Gastrocnemius medialis (tissue), 4 donors: ENCODE results near the gene LAMA3. TPM values are rescaled to one million over a fixed set of nuclear protein-coding genes. Genes with fewer than 3 reads are reported as not detected.

Experiments used
- ATAC-seq, 2 donors: fragments of 150-250 bp; one replicate each; pipeline ENCODE4 v1.9.1; 2016
- DNase-seq, 2 donors: peaks; one replicate each; pipeline ENCODE4 v3.0.0-alpha.2; 2019
- H3K27ac ChIP-seq, 4 donors: fragments of 200-600 bp; sonication (generic); 1 replicate in 1 of 4; 2 replicates in 3 of 4; pipeline ENCODE4 v1.5.1; 2016 to 2018; ENCODE audit warnings: mild to moderate bottlenecking in 2 of 4, moderate library complexity in 1 of 4
- H3K27me3 ChIP-seq, 3 donors: fragments of 200-600 bp; sonication (generic) in 2 of 3; 1 replicate in 1 of 3; 2 replicates in 2 of 3; pipeline versions ENCODE4 v1.5.1 to v1.6.0; 2016 to 2019; ENCODE audit warnings: mild to moderate bottlenecking in 1 of 3, moderate library complexity in 1 of 3
- H3K36me3 ChIP-seq, 2 donors: fragments of 200-600 bp; sonication (generic) in 1 of 2; one replicate each; pipeline ENCODE4 v1.5.1; 2017 to 2018
- H3K4me1 ChIP-seq, 2 donors: fragments of 200-600 bp; sonication (generic) in 1 of 2; one replicate each; pipeline ENCODE4 v1.5.1; 2016 to 2017; ENCODE audit warnings: mild to moderate bottlenecking in 2 of 2
- H3K4me3 ChIP-seq, 4 donors: fragments of 200-600 bp; sonication (generic) in 3 of 4; 1 replicate in 1 of 4; 2 replicates in 3 of 4; pipeline ENCODE4 v1.5.1; 2016 to 2019; ENCODE audit warnings: mild to moderate bottlenecking in 2 of 4
- H3K9me3 ChIP-seq, 3 donors: fragments of 200-600 bp; sonication (generic) in 2 of 3; 1 replicate in 1 of 3; 2 replicates in 2 of 3; pipeline ENCODE4 v1.5.1; 2016 to 2019
- CTCF ChIP-seq, 5 experiments: fragments of 450-650 bp in 3 of 5; fragments of 200-600 bp in 2 of 5; sonication (generic) in 2 of 5; IDR thresholded peaks in 4 of 5; conservative IDR thresholded peaks in 1 of 5; 1 replicate in 4 of 5; 2 replicates in 1 of 5; pipeline ENCODE4 v1.5.1; 2016 to 2019; ENCODE audit warnings: antibody characterized with exemption in 5 of 5, mild to moderate bottlenecking in 3 of 5, moderate library complexity in 3 of 5
- POLR2A ChIP-seq, 2 donors: fragments of 450-650 bp; IDR thresholded peaks; one replicate each; pipeline ENCODE4 v1.6.1; 2017; ENCODE audit warnings: antibody characterized with exemption in 2 of 2, mild to moderate bottlenecking in 2 of 2, moderate library complexity in 2 of 2
- in situ Hi-C, 4 donors: fragments of 200-750 bp; cut with MboI; loops; one replicate each; pipeline versions ENCODE4 v1.15.0 to v1.8.0; 2017; ENCODE audit warnings: low sequenced_read_pairs in 4 of 4
- intact Hi-C: fragments of 100-400 bp; cut with DNase I; formaldehyde crosslinking; loops from one replicate; pipeline ENCODE4 v1.15.1; 2023; ENCODE audit warnings: low total_unique reads
- total RNA-seq, 4 donors: library from RNA; depleted of rRNA; stranded (reverse); fragments of >200 nt; gene quantifications; one replicate each; pipeline versions ENCODE4 v1.1.0 to v1.2.3, GENCODE V29; 2016

The LAMA3 gene
- total RNA-seq, 4 donors from 2014 or later, result 1.1 to 5.3 (median 2.1) TPM

- no peaks in the 10 kb centered on the region for H3K4me1 ChIP-seq
- no peak for ATAC-seq
- H3K4me3 ChIP-seq, result no peak overlapping the region
- H3K27ac ChIP-seq, result no peak overlapping the region
- intact Hi-C loops (no loop called here), in situ Hi-C loops (no loop called here)
- H3K9me3 ChIP-seq, result no peaks in the 10 kb centered on the region
- no peak for DNase-seq
- peaks cover 0 to under 1% (median 0%) of the 10 kb centered on the region in 3 donors for H3K27me3 ChIP-seq
- no peaks in the 10 kb centered on the region for H3K36me3 ChIP-seq
- no peak for TF ChIP-seq CTCF (IDR thresholded peaks at IDR 0.05 in 4 of 5, conservative IDR thresholded peaks at IDR 0.05 in 1 of 5)
- no peak for TF ChIP-seq POLR2A (IDR thresholded peaks at IDR 0.05)
Observed at GRCh38 chr18:23725351-23725750, 36.1 kb downstream of the LAMA3 start.

- intact Hi-C loops (no loop called here), in situ Hi-C loops (no loop called here)
- DNase-seq, result no peak
- Histone ChIP-seq H3K4me3 (no peak overlapping the region), H3K27me3 (peaks cover 0 to 2% (median 0%) of the 10 kb centered on the region in 3 donors), H3K27ac (no peak overlapping the region), H3K9me3 (no peaks in the 10 kb centered on the region), H3K36me3 (no peaks in the 10 kb centered on the region), H3K4me1 (no peaks in the 10 kb centered on the region)
- no peak for ATAC-seq
- TF ChIP-seq CTCF (IDR thresholded peaks at IDR 0.05 in 4 of 5, conservative IDR thresholded peaks at IDR 0.05 in 1 of 5) (no peak), POLR2A (IDR thresholded peaks at IDR 0.05) (no peak)
Observed at GRCh38 chr18:23725827-23726661, 36.8 kb downstream of the LAMA3 start.

GRCh38 chr18:23727707-23728493 is 38.6 kb downstream of the LAMA3 start:
- no peak for DNase-seq
- no peaks in the 10 kb centered on the region for H3K36me3 ChIP-seq
- intact Hi-C loops, result no loop called here
- ATAC-seq, result no peak
- in situ Hi-C loops, result no loop called here
- H3K27me3 ChIP-seq, result peaks cover 0 to 2% (median 0%) of the 10 kb centered on the region in 3 donors
- H3K27ac ChIP-seq, result no peak overlapping the region
- no peaks in the 10 kb centered on the region for H3K4me1 ChIP-seq
- H3K4me3 ChIP-seq, result no peak overlapping the region
- no peak for TF ChIP-seq POLR2A (IDR thresholded peaks at IDR 0.05)
- TF ChIP-seq CTCF (IDR thresholded peaks at IDR 0.05 in 4 of 5, conservative IDR thresholded peaks at IDR 0.05 in 1 of 5), result no peak
- H3K9me3 ChIP-seq, result no peaks in the 10 kb centered on the region

GRCh38 chr18:23730857-23731256 is 41.6 kb downstream of the LAMA3 start:
- no peaks in the 10 kb centered on the region for H3K9me3 ChIP-seq
- DNase-seq (no peak), ATAC-seq (no peak)
- TF ChIP-seq CTCF (IDR thresholded peaks at IDR 0.05 in 4 of 5, conservative IDR thresholded peaks at IDR 0.05 in 1 of 5) (no peak), POLR2A (IDR thresholded peaks at IDR 0.05) (no peak)
- in situ Hi-C loops (no loop called here), intact Hi-C loops (no loop called here)
- H3K4me3 ChIP-seq, result no peak overlapping the region
- H3K36me3 ChIP-seq, result no peaks in the 10 kb centered on the region
- H3K27me3 ChIP-seq, result peaks cover 0 to 2% (median 0%) of the 10 kb centered on the region in 3 donors
- H3K4me1 ChIP-seq, result no peaks in the 10 kb centered on the region
- no peak overlapping the region for H3K27ac ChIP-seq
